Testis (tissue), 2 donors: ENCODE measurements around the gene PCBP2.

ENCODE experiments used
- POLR2A ChIP-seq: fragments of 450-650 bp; IDR thresholded peaks from one replicate; pipeline ENCODE4 v1.6.1; 2017; ENCODE audit warnings: antibody characterized with exemption, mild to moderate bottlenecking, moderate library complexity
- TF ChIP-seq, protein P1 (sequence below), 3 experiments: fragments of 450-650 bp in 2 of 3; fragments of 200-600 bp in 1 of 3; sonication (generic) in 1 of 3; IDR thresholded peaks; one replicate each; pipeline ENCODE4 v1.5.1; 2016 to 2019; ENCODE audit warnings: antibody characterized with exemption in 3 of 3, mild to moderate bottlenecking in 2 of 3, moderate library complexity in 1 of 3

DNA sequence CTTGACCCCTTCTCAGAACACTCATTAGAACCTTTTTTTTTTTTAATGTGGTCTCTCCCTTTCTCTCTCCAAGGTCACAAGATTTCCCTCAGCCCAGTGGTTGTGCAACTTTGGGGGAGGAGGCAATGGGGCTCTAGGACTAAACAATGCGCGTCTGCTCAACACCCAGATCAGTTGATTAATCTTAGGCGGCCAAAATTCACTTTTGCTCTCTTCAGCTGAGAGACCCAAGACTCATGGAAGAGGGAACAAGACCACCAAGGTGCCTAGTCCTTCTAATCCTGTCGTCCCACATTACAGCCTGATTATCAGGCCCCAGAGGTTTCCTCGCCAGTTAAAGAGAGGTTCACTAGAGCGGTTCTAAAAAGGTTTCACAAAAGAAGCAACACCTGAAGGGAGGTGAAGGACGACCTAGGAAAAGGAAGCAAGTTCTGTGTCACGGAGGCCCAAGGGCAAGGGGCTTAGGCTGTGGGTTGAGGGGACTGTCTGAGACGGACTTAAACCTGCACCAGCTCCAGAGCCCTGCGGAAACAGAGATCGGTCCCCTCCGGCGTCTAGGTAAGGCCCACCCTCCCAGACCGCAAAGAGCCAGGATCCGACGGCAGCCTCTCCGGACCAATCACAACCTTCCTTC lies 48.4 kb downstream of the PCBP2 start:
- TF ChIP-seq, protein P1, sequence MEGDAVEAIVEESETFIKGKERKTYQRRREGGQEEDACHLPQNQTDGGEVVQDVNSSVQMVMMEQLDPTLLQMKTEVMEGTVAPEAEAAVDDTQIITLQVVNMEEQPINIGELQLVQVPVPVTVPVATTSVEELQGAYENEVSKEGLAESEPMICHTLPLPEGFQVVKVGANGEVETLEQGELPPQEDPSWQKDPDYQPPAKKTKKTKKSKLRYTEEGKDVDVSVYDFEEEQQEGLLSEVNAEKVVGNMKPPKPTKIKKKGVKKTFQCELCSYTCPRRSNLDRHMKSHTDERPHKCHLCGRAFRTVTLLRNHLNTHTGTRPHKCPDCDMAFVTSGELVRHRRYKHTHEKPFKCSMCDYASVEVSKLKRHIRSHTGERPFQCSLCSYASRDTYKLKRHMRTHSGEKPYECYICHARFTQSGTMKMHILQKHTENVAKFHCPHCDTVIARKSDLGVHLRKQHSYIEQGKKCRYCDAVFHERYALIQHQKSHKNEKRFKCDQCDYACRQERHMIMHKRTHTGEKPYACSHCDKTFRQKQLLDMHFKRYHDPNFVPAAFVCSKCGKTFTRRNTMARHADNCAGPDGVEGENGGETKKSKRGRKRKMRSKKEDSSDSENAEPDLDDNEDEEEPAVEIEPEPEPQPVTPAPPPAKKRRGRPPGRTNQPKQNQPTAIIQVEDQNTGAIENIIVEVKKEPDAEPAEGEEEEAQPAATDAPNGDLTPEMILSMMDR (IDR thresholded peaks at IDR 0.05), result no peak
- peak; percentile 62 for TF ChIP-seq POLR2A
